Neural cell (in vitro differentiated cells): ENCODE measurements around the gene MRPS15. TPM values are rescaled to one million over a fixed set of nuclear protein-coding genes. Genes with fewer than 3 reads are reported as not detected.

Experiments
- H2AFZ ChIP-seq: fragments of 200-600, 300-800 bp; sonication (generic), shearing (Covaris generic); 2 replicates; pipeline ENCODE4 v1.6.0; 2014; ENCODE audit warnings: low read depth, mild to moderate bottlenecking, antibody characterized with exemption, low read length, moderate library complexity
- H3F3A ChIP-seq: fragments of 200-600 bp; shearing (Covaris generic); 2 replicates; pipeline ENCODE4 v1.6.1; 2016; ENCODE audit warnings: mild to moderate bottlenecking, moderate library complexity, mixed read lengths, antibody characterized with exemption, low read length; ENCODE audit not compliant: insufficient read depth, poor library complexity, severe bottlenecking
- H3K27ac ChIP-seq: fragments of 200-600, 300-800 bp; sonication (generic), shearing (Covaris generic); 2 replicates; pipeline ENCODE4 v1.5.1; 2014; ENCODE audit warnings: mild to moderate bottlenecking, low read length, moderate library complexity
- H3K27me3 ChIP-seq: fragments of 300-800, 200-600 bp; sonication (generic), shearing (Covaris generic); 2 replicates; pipeline ENCODE4 v1.6.0; 2014; ENCODE audit warnings: mild to moderate bottlenecking, low read depth, low read length, moderate library complexity; ENCODE audit not compliant: insufficient read depth
- H3K36me3 ChIP-seq: fragments of 300-800, 200-600 bp; sonication (generic), shearing (Covaris generic); 2 replicates; pipeline ENCODE4 v1.5.1; 2014; ENCODE audit warnings: mild to moderate bottlenecking, antibody characterized with exemption, low read length, moderate library complexity; ENCODE audit not compliant: insufficient read depth
- H3K4me2 ChIP-seq: fragments of 300-800, 200-600 bp; sonication (generic), shearing (Covaris generic); 2 replicates; pipeline ENCODE4 v1.6.0; 2014; ENCODE audit warnings: mild to moderate bottlenecking, low read length
- H3K4me3 ChIP-seq: fragments of 300-800, 200-600 bp; sonication (generic), shearing (Covaris generic); 2 replicates; pipeline ENCODE4 v1.5.1; 2014; ENCODE audit warnings: mild to moderate bottlenecking, low read length, moderate library complexity
- H3K79me2 ChIP-seq: fragments of 200-600 bp; shearing (Covaris generic); replicated peaks from 2 replicates; pipeline ENCODE4 v1.6.0; 2014; ENCODE audit warnings: mild to moderate bottlenecking, low read length, moderate library complexity; ENCODE audit not compliant: insufficient read depth
- H3K9ac ChIP-seq: fragments of 300-800, 200-600 bp; sonication (generic), shearing (Covaris generic); 2 replicates; pipeline ENCODE4 v1.6.1; 2016; ENCODE audit warnings: mild to moderate bottlenecking, low read length, mixed read lengths
- H3K9me2 ChIP-seq: fragments of 200-600 bp; shearing (Covaris generic); 2 replicates; pipeline ENCODE4 v1.6.1; 2016; ENCODE audit warnings: mild to moderate bottlenecking, low read length, mixed read lengths; ENCODE audit not compliant: insufficient read depth
- H3K9me3 ChIP-seq: fragments of 200-600, 300-800 bp; sonication (generic), shearing (Covaris generic); 2 replicates; pipeline ENCODE4 v1.6.1; 2016; ENCODE audit warnings: mild to moderate bottlenecking, mixed run types, low read length, moderate library complexity, mixed read lengths
- H4K20me1 ChIP-seq: fragments of 200-600 bp; shearing (Covaris generic); 2 replicates; pipeline ENCODE4 v1.6.1; 2016; ENCODE audit warnings: mild to moderate bottlenecking, mixed run types; ENCODE audit not compliant: insufficient read depth
- EP300 ChIP-seq: fragments of 450-650 bp; conservative IDR thresholded peaks from 2 replicates; pipeline ENCODE4 v1.6.1; 2014; ENCODE audit warnings: antibody characterized with exemption, mild to moderate bottlenecking, moderate library complexity; ENCODE audit not compliant: poor library complexity, severe bottlenecking
- EZH2 ChIP-seq: fragments of 200-600, 300-800 bp; shearing (Covaris generic), sonication (generic); IDR thresholded peaks from 2 replicates; pipeline ENCODE4 v1.6.1; 2014; ENCODE audit warnings: antibody characterized with exemption, low read length, borderline replicate concordance, mild to moderate bottlenecking; ENCODE audit not compliant: insufficient read depth, poor library complexity, severe bottlenecking
- MXI1 ChIP-seq: fragments of 450-650 bp; conservative IDR thresholded peaks from 2 replicates; pipeline ENCODE4 v1.6.1; 2014; ENCODE audit warnings: antibody characterized with exemption, mild to moderate bottlenecking; ENCODE audit not compliant: poor library complexity, severe bottlenecking
- POLR2AphosphoS5 ChIP-seq: IDR thresholded peaks from 2 replicates; pipeline ENCODE4 v1.6.1; 2012
- RAD21 ChIP-seq: fragments of 450-650 bp; conservative IDR thresholded peaks from 2 replicates; pipeline ENCODE4 v1.6.1; 2014; ENCODE audit warnings: antibody characterized with exemption, mild to moderate bottlenecking, moderate library complexity
- SMC3 ChIP-seq: fragments of 450-650 bp; conservative IDR thresholded peaks from 2 replicates; pipeline ENCODE4 v1.6.1; 2014; ENCODE audit warnings: antibody characterized with exemption, mild to moderate bottlenecking, moderate library complexity; ENCODE audit not compliant: poor library complexity
- TAF1 ChIP-seq: IDR thresholded peaks from 2 replicates; pipeline ENCODE4 v1.6.1; 2012; ENCODE audit warnings: low read depth
- polyA plus RNA-seq: library from polyadenylated mRNA; depleted of rRNA; stranded (reverse); fragments of >200 nt; gene quantifications from 2 replicates; pipeline ENCODE4 v1.2.3, GENCODE V29; 2014
- TF ChIP-seq, protein P1 (sequence below): IDR thresholded peaks from 2 replicates; pipeline ENCODE4 v1.6.1; 2012; ENCODE audit warnings: borderline replicate concordance
- TF ChIP-seq, protein P2 (sequence below): fragments of 450-650 bp; IDR thresholded peaks from 2 replicates; pipeline ENCODE4 v1.5.1; 2014; ENCODE audit warnings: antibody characterized with exemption, mild to moderate bottlenecking, moderate library complexity; ENCODE audit not compliant: poor library complexity, severe bottlenecking

Gene MRPS15
- polyA plus RNA-seq, 1 donor from 2014 or later: 65.6 TPM

DNA sequence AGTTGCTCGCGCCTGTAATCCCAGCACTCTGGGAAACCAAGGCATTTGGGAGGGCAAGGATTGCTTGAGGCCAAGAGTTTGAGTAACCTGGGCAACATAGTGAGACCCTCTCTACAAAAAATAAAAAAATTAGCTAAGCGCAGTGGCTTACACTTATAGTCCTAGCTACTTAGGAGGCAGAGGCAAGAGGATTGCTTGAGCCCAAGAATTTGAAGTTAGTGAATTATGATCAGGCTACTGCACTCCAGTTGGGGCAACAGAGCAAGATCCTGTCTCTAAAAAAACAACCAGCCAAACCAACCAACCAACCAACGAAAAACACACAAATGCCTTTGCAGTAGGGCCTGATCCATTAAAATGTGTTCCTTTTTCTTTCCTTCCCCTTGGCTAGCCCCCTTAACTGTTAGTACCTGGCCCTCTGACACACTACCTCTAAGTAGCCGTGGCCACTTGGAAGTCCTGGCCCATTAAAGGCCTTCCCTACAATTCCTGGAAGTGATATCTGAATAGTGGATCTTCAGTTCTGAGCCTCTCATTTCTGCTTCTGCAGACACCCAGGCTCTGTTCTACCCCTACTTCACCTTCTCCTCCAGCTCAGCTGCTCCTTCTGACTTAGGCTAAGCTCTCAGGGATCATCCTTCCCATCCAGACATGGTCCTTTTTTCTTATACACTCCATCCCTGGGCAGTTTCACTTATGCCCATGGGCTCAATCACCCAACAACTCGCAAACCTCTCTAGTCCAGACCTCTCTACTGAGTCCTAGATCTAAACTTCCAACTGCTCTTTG, 10.4 kb downstream of the MRPS15 start:
- no peaks in the 10 kb centered on the region for H3K36me3 ChIP-seq
- H3F3A ChIP-seq: no peaks in the 10 kb centered on the region
- no peaks in the 10 kb centered on the region for H4K20me1 ChIP-seq
- TF ChIP-seq, protein P1, sequence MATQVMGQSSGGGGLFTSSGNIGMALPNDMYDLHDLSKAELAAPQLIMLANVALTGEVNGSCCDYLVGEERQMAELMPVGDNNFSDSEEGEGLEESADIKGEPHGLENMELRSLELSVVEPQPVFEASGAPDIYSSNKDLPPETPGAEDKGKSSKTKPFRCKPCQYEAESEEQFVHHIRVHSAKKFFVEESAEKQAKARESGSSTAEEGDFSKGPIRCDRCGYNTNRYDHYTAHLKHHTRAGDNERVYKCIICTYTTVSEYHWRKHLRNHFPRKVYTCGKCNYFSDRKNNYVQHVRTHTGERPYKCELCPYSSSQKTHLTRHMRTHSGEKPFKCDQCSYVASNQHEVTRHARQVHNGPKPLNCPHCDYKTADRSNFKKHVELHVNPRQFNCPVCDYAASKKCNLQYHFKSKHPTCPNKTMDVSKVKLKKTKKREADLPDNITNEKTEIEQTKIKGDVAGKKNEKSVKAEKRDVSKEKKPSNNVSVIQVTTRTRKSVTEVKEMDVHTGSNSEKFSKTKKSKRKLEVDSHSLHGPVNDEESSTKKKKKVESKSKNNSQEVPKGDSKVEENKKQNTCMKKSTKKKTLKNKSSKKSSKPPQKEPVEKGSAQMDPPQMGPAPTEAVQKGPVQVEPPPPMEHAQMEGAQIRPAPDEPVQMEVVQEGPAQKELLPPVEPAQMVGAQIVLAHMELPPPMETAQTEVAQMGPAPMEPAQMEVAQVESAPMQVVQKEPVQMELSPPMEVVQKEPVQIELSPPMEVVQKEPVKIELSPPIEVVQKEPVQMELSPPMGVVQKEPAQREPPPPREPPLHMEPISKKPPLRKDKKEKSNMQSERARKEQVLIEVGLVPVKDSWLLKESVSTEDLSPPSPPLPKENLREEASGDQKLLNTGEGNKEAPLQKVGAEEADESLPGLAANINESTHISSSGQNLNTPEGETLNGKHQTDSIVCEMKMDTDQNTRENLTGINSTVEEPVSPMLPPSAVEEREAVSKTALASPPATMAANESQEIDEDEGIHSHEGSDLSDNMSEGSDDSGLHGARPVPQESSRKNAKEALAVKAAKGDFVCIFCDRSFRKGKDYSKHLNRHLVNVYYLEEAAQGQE: no peak
- no peak for TF ChIP-seq POLR2AphosphoS5
- TF ChIP-seq TAF1: no peak
- TF ChIP-seq SMC3: no peak
- no peak for TF ChIP-seq EP300
- TF ChIP-seq, protein P2, sequence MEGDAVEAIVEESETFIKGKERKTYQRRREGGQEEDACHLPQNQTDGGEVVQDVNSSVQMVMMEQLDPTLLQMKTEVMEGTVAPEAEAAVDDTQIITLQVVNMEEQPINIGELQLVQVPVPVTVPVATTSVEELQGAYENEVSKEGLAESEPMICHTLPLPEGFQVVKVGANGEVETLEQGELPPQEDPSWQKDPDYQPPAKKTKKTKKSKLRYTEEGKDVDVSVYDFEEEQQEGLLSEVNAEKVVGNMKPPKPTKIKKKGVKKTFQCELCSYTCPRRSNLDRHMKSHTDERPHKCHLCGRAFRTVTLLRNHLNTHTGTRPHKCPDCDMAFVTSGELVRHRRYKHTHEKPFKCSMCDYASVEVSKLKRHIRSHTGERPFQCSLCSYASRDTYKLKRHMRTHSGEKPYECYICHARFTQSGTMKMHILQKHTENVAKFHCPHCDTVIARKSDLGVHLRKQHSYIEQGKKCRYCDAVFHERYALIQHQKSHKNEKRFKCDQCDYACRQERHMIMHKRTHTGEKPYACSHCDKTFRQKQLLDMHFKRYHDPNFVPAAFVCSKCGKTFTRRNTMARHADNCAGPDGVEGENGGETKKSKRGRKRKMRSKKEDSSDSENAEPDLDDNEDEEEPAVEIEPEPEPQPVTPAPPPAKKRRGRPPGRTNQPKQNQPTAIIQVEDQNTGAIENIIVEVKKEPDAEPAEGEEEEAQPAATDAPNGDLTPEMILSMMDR: no peak
- TF ChIP-seq EZH2: no peak
- TF ChIP-seq RAD21: no peak
- no peak for TF ChIP-seq MXI1
- H3K9me3 ChIP-seq: no peaks in the 10 kb centered on the region
- no peak overlapping the region for H3K9ac ChIP-seq
- no peak overlapping the region for H3K4me3 ChIP-seq
- H3K4me2 ChIP-seq: no peak overlapping the region
- no peak overlapping the region for H3K27ac ChIP-seq
- H3K9me2 ChIP-seq: no peaks in the 10 kb centered on the region
- no peak overlapping the region for H2AFZ ChIP-seq
- H3K79me2 ChIP-seq: peaks cover 9% of the 10 kb centered on the region
- no peaks in the 10 kb centered on the region for H3K27me3 ChIP-seq

DNA sequence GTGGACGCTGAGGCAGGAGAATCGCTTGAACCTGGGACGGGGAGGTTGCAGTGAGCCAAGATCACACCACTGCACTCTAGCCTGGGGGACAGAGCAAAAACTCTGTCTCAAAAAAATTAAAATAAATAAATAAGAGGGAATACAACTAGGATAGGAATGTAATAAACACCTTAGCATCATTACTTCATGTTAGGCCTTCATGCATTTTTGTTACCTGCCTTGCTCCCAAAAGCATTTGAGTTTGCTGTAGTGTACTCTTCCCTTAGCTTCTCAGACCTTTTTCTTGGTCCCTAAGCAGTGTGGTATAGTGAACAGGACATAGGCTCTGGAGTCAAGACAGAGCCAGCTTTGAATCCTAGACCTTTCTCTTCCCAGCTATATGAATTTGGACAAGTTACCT, 11.1 kb downstream of the MRPS15 start:
- Histone ChIP-seq H3K36me3 (no peaks in the 10 kb centered on the region), H2AFZ (no peak overlapping the region), H3K9me3 (no peaks in the 10 kb centered on the region), H3K4me2 (no peak overlapping the region), H3K79me2 (peaks cover 9% of the 10 kb centered on the region), H3K27ac (no peak overlapping the region), H3K4me3 (no peak overlapping the region), H3K27me3 (no peaks in the 10 kb centered on the region), H3K9me2 (no peaks in the 10 kb centered on the region), H4K20me1 (no peaks in the 10 kb centered on the region), H3F3A (no peaks in the 10 kb centered on the region), H3K9ac (no peak overlapping the region)
- TF ChIP-seq EP300: no peak
